ENCODE data around the gene FADS2.

The FADS2 gene

DNA sequence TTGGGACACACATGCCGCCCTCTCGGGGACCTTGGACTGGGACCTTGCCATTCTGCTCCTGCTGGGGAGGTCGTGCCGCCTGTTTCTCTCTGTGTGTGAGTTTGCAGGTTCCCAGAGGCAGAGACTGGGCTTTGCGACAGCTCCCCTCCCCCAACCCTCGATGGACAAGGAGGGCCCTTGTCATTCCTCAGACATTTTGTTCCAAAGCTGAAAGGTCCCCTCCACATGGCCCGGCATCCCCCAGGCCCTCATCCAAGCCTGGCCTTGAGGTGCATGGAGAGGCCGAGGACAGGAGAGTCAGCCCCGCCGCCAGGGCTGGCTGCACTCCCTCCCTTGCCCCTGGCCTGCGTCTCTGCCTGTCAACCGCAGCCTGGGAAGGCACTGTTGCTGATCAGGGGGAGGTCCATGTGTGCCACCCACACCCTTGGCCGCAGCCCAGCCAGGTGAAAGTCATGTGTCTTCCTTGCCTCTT, 25.6 kb downstream of the FADS2 start:
- H3K4me1 ChIP-seq (ENCODE audit: control insufficient read depth, low read length) = no peaks in the 10 kb centered on the region

DNA sequence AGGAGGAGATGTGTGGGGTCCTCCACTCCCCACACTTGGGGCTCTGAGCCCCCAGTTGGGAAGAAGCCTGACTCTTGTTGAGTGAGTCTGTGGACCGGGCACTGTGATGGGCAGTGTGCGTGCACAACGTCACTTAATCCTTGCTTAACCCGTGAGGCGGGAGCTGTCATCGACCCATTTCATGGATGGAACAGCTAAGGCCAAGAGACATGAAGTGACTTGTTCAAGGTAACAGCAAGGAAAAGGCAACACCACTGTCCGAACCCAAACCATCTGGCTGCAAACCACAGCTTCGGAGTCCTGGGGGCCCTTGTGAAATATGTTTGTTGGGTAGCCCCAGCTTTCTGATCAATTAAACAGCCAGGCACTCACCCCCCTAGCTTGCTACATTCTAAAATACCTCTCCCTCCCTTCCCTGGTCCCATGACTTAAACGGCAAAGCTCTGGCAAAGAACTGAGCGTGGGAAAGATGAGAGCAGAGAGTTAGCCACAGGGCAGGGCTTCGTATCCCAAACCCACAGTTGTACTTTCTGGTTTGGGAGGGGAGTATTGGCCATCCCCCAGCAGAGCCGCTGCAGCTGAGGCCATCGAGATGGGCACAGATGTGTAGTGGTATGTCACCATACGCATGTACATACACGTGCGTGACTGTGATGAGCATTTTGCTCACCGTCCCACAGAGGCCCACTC, 26.3 kb downstream of the FADS2 start:
- H3K9me2 ChIP-seq (replicated peaks; ENCODE audit: control insufficient read depth, low read length) = no peaks in the 10 kb centered on the region
- H3K79me2 ChIP-seq (ENCODE audit: control insufficient read depth, low read length) = peaks cover 16% of the 10 kb centered on the region
- H3K4me2 ChIP-seq (ENCODE audit: low read length) = no peak overlapping the region
- H3F3A ChIP-seq (ENCODE audit: control insufficient read depth, insufficient read depth) = no peaks in the 10 kb centered on the region
- peaks cover 97% of the 10 kb centered on the region for H3K36me3 ChIP-seq (ENCODE audit: control insufficient read depth, low read length)
- H3K9me3 ChIP-seq (ENCODE audit: control insufficient read depth, insufficient read depth, low read length) = no peaks in the 10 kb centered on the region
- peaks cover 17% of the 10 kb centered on the region for H4K20me1 ChIP-seq (ENCODE audit: control insufficient read depth, insufficient read depth, low read depth, low read length)
- no peaks in the 10 kb centered on the region for H3K27me3 ChIP-seq (ENCODE audit: control insufficient read depth, low read length)
- H3K4me3 ChIP-seq (ENCODE audit: low read length) = no peak overlapping the region
- H3K27ac ChIP-seq (ENCODE audit: low read depth, low read length) = no peak overlapping the region
- no peaks in the 10 kb centered on the region for H3K4me1 ChIP-seq (ENCODE audit: control insufficient read depth, low read length)
- TF ChIP-seq EZH2phosphoT487 (IDR thresholded peaks at IDR 0.05; ENCODE audit: borderline replicate concordance, low read length) = no peak
- TF ChIP-seq, protein P1, sequence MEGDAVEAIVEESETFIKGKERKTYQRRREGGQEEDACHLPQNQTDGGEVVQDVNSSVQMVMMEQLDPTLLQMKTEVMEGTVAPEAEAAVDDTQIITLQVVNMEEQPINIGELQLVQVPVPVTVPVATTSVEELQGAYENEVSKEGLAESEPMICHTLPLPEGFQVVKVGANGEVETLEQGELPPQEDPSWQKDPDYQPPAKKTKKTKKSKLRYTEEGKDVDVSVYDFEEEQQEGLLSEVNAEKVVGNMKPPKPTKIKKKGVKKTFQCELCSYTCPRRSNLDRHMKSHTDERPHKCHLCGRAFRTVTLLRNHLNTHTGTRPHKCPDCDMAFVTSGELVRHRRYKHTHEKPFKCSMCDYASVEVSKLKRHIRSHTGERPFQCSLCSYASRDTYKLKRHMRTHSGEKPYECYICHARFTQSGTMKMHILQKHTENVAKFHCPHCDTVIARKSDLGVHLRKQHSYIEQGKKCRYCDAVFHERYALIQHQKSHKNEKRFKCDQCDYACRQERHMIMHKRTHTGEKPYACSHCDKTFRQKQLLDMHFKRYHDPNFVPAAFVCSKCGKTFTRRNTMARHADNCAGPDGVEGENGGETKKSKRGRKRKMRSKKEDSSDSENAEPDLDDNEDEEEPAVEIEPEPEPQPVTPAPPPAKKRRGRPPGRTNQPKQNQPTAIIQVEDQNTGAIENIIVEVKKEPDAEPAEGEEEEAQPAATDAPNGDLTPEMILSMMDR (IDR thresholded peaks at IDR 0.05; ENCODE audit: low read depth, low read length, poor library complexity, severe bottlenecking) = no peak

More for the DNA sequence above, 25.6 kb downstream of the FADS2 start:
- Histone ChIP-seq H3K27me3 (ENCODE audit: control insufficient read depth, low read length) (no peaks in the 10 kb centered on the region), H3K9me3 (ENCODE audit: control insufficient read depth, insufficient read depth, low read length) (no peaks in the 10 kb centered on the region), H3K4me2 (ENCODE audit: low read length) (no peak overlapping the region), H3K27ac (ENCODE audit: low read depth, low read length) (no peak overlapping the region), H3K9me2 (replicated peaks; ENCODE audit: control insufficient read depth, low read length) (no peaks in the 10 kb centered on the region), H4K20me1 (ENCODE audit: control insufficient read depth, insufficient read depth, low read depth, low read length) (peaks cover 17% of the 10 kb centered on the region), H3K36me3 (ENCODE audit: control insufficient read depth, low read length) (peaks cover 97% of the 10 kb centered on the region), H3K4me3 (ENCODE audit: low read length) (no peak overlapping the region), H3K79me2 (ENCODE audit: control insufficient read depth, low read length) (peaks cover 16% of the 10 kb centered on the region), H3F3A (ENCODE audit: control insufficient read depth, insufficient read depth) (no peaks in the 10 kb centered on the region)
- TF ChIP-seq, protein P1 (IDR thresholded peaks at IDR 0.05; ENCODE audit: low read depth, low read length, poor library complexity, severe bottlenecking) = no peak
- no peak for TF ChIP-seq EZH2phosphoT487 (IDR thresholded peaks at IDR 0.05; ENCODE audit: borderline replicate concordance, low read length)

DNA sequence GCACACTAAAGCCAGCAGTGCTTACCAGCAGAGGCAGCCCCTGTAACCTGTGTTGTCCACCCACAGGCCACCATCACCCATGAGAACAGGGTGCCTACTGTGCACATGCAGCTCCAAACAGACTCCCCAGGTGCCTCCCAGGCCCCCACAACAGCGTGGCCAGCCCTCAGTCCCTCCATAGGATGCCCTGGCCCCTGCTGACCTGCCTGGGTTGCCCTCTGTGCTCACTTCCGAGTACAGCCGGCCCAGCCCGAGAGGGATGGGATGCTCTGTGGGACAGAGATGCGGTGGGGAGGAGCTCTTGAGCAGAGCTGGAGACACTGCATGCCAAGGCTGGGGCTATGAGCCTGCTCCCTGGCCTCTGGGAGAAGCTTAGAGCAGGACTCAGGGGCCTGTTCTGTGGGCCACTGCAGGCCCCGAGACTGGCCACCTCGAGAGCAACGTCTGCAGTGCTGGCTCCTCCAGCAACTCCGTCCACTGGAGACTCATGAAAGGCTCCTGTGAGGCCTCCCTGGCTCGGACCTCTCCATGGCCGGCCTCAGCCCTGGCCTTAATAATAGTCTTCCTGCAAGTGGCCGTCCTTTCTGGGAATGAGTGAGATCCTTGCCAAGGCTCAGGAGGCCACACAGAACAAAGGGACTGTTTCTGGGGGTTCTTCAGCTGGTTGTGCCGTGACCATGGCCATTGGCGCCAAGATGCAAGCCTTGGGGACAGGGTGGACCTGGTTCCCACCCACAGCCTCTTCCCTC, 27.0 kb downstream of the FADS2 start:
- no peaks in the 10 kb centered on the region for H3F3A ChIP-seq (ENCODE audit: control insufficient read depth, insufficient read depth)
- H3K27me3 ChIP-seq (ENCODE audit: control insufficient read depth, low read length) = no peaks in the 10 kb centered on the region
- H3K36me3 ChIP-seq (ENCODE audit: control insufficient read depth, low read length) = peaks cover 97% of the 10 kb centered on the region
- no peak for TF ChIP-seq EZH2phosphoT487 (IDR thresholded peaks at IDR 0.05; ENCODE audit: borderline replicate concordance, low read length)
- TF ChIP-seq, protein P1 (IDR thresholded peaks at IDR 0.05; ENCODE audit: low read depth, low read length, poor library complexity, severe bottlenecking) = no peak
- H3K79me2 ChIP-seq (ENCODE audit: control insufficient read depth, low read length) = peaks cover 16% of the 10 kb centered on the region
- no peaks in the 10 kb centered on the region for H3K9me2 ChIP-seq (replicated peaks; ENCODE audit: control insufficient read depth, low read length)
- no peak overlapping the region for H3K4me2 ChIP-seq (ENCODE audit: low read length)
- H3K9me3 ChIP-seq (ENCODE audit: control insufficient read depth, insufficient read depth, low read length) = no peaks in the 10 kb centered on the region
- no peaks in the 10 kb centered on the region for H3K4me1 ChIP-seq (ENCODE audit: control insufficient read depth, low read length)
- no peak overlapping the region for H3K27ac ChIP-seq (ENCODE audit: low read depth, low read length)
- no peak overlapping the region for H3K4me3 ChIP-seq (ENCODE audit: low read length)
- H4K20me1 ChIP-seq (ENCODE audit: control insufficient read depth, insufficient read depth, low read depth, low read length) = peaks cover 17% of the 10 kb centered on the region
